Thyroid gland (tissue), 4 donors: Measurements from ENCODE around the gene ZNF57.

Experiments used
- POLR2A ChIP-seq, 2 donors: fragments of 450-650 bp; IDR thresholded peaks; one replicate each; pipeline ENCODE4 v1.6.1; 2017; ENCODE audit warnings: antibody characterized with exemption in 2 of 2, mild to moderate bottlenecking in 2 of 2, moderate library complexity in 1 of 2
- TF ChIP-seq, protein P1 (sequence below), 6 experiments: fragments of 200-600 bp in 3 of 6; fragments of 450-650 bp in 3 of 6; sonication (generic) in 3 of 6; IDR thresholded peaks; one replicate each; pipeline ENCODE4 v1.5.1; 2016 to 2019; ENCODE audit warnings: antibody characterized with exemption in 6 of 6, mild to moderate bottlenecking in 2 of 6, inconsistent platforms in 1 of 6, moderate library complexity in 1 of 6

GRCh38 chr19:2852598-2852997 is 48.1 kb upstream of the ZNF57 start:
- TF ChIP-seq, protein P1, sequence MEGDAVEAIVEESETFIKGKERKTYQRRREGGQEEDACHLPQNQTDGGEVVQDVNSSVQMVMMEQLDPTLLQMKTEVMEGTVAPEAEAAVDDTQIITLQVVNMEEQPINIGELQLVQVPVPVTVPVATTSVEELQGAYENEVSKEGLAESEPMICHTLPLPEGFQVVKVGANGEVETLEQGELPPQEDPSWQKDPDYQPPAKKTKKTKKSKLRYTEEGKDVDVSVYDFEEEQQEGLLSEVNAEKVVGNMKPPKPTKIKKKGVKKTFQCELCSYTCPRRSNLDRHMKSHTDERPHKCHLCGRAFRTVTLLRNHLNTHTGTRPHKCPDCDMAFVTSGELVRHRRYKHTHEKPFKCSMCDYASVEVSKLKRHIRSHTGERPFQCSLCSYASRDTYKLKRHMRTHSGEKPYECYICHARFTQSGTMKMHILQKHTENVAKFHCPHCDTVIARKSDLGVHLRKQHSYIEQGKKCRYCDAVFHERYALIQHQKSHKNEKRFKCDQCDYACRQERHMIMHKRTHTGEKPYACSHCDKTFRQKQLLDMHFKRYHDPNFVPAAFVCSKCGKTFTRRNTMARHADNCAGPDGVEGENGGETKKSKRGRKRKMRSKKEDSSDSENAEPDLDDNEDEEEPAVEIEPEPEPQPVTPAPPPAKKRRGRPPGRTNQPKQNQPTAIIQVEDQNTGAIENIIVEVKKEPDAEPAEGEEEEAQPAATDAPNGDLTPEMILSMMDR (IDR thresholded peaks at IDR 0.05) = no peak
- TF ChIP-seq POLR2A (IDR thresholded peaks at IDR 0.05) = no peak
